Suprapubic skin (tissue), 3 donors: ENCODE results near the gene ACBD3.

ENCODE experiments used
- POLR2AphosphoS5 ChIP-seq, 3 donors: sonication (generic); formaldehyde crosslinking; IDR thresholded peaks; one replicate each; pipeline ENCODE4 v1.6.1; 2017; ENCODE audit warnings: antibody characterized with exemption in 3 of 3
- TF ChIP-seq, protein P1 (sequence below), 2 donors: fragments of 200-600 bp in 1 of 2; fragments of 450-650 bp in 1 of 2; sonication (generic) in 1 of 2; IDR thresholded peaks; one replicate each; pipeline ENCODE4 v1.5.1; 2016 to 2019; ENCODE audit warnings: antibody characterized with exemption in 2 of 2, mild to moderate bottlenecking in 1 of 2, moderate library complexity in 1 of 2

DNA sequence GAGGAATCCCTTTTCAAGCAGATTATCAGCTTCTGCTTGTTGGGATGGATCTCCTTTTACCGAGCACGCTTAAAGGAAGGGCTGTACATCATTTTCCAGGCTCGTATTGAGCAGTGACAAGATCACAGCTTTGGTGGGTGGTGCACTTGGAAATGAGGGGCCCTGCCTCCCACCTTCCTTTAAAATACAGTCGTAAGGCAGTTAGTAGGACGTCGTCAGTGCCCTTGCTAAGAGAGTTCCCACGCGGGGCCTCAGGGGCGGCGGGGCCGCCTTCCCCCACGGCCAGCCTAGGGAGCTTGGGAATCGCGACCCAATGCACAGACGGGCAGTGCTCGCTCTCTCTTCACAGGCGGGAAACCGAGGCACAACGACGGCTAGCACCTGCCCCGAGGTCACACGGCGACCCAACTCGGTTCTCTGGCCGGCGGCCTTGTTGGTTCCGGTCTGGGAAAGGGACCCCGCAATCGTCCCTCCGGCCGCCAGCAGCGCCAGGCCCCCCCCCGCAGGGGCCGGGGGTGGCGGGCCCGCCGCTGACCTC, 65.4 kb downstream of the ACBD3 start:
- TF ChIP-seq, protein P1, sequence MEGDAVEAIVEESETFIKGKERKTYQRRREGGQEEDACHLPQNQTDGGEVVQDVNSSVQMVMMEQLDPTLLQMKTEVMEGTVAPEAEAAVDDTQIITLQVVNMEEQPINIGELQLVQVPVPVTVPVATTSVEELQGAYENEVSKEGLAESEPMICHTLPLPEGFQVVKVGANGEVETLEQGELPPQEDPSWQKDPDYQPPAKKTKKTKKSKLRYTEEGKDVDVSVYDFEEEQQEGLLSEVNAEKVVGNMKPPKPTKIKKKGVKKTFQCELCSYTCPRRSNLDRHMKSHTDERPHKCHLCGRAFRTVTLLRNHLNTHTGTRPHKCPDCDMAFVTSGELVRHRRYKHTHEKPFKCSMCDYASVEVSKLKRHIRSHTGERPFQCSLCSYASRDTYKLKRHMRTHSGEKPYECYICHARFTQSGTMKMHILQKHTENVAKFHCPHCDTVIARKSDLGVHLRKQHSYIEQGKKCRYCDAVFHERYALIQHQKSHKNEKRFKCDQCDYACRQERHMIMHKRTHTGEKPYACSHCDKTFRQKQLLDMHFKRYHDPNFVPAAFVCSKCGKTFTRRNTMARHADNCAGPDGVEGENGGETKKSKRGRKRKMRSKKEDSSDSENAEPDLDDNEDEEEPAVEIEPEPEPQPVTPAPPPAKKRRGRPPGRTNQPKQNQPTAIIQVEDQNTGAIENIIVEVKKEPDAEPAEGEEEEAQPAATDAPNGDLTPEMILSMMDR (IDR thresholded peaks at IDR 0.05) = no peak
- no peak for TF ChIP-seq POLR2AphosphoS5 (IDR thresholded peaks at IDR 0.05)
